Adipose tissue (tissue), 3 donors: ENCODE measurements around the gene THSD7B. TPM values are rescaled to one million over a fixed set of nuclear protein-coding genes. Genes with fewer than 3 reads are reported as not detected.
"Not testable (repeated sequence)": the region's sequence is repeated elsewhere in the genome, so short reads cannot be mapped to it uniquely, and the experiment has no call there.

Experiments
- H3K27ac ChIP-seq: one replicate; pipeline ENCODE4 v1.5.1; 2013; ENCODE audit warnings: low read depth, low read length
- WGBS, 3 donors: extraction: QIAGEN DNeasy Blood & Tissue Kit; methylation state at CpG; one replicate each; pipeline ENCODE4 v1.1.7; 2013; 5-methylcytosine and 5-hydroxymethylcytosine counted together
- polyA plus RNA-seq, 3 donors: library from polyadenylated mRNA; stranded (reverse); fragments of 200-250 nt; gene quantifications; one replicate each; pipeline ENCODE4 v1.2.3, GENCODE V29; 2013
- donor health status: healthy with polysubstance abuse.
- donor health status: Bipolar disorder and iron deficiency.
- donor health status: healthy.

THSD7B gene
- polyA plus RNA-seq, 3 donors = 0.17 to 0.79 (median 0.34) TPM

- WGBS, 3 donors = 57 to 77% (median 71%) methylated on average over 5 of the region's 5 CpGs
Observed at GRCh38 chr2:136917411-136917881, 152.1 kb downstream of the THSD7B start.

GRCh38 chr2:136919682-136920081, 154.3 kb downstream of the THSD7B start:
- WGBS, 3 donors = 94 to 96% (median 94%) methylated on average over 4 of the region's 4 CpGs
- H3K27ac ChIP-seq = no peak overlapping the region

More at GRCh38 chr2:136917411-136917881, 152.1 kb downstream of the THSD7B start:
- no peak overlapping the region for H3K27ac ChIP-seq

GRCh38 chr2:136920652-136921333, 155.4 kb downstream of the THSD7B start:
- no peak overlapping the region for H3K27ac ChIP-seq
- WGBS, 3 donors = 83 to 88% (median 84%) methylated on average over 9 of the region's 9 CpGs

DNA sequence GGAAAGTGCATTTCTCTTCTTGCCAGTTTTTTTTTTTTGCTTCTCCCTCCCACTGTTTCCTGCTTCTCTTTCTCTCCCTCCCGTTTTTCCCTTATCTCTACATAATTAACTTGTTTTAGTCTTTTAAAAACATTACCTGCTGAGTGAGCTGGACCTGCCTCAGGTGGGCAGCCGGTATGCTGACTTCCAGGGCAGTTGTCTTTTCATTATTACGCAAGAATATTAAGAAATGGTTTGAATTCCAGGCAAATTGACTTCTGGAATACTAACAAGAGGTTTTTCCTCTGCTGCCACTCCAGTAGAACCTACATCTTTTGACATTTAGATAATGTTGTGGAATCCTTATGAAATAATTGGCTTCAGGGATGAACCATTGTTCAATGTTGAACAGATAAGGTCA, 161.8 kb downstream of the THSD7B start:
- H3K27ac ChIP-seq = no peak overlapping the region
- WGBS, 3 donors = 33 to 56% (median 39%) methylated on average over 3 of the region's 3 CpGs

- 39 to 48% (median 44%) methylated on average over 2 of the region's 2 CpGs for WGBS, 3 donors
- H3K27ac ChIP-seq = no peak overlapping the region
Observed at GRCh38 chr2:136929531-136929930, 164.2 kb downstream of the THSD7B start.

DNA sequence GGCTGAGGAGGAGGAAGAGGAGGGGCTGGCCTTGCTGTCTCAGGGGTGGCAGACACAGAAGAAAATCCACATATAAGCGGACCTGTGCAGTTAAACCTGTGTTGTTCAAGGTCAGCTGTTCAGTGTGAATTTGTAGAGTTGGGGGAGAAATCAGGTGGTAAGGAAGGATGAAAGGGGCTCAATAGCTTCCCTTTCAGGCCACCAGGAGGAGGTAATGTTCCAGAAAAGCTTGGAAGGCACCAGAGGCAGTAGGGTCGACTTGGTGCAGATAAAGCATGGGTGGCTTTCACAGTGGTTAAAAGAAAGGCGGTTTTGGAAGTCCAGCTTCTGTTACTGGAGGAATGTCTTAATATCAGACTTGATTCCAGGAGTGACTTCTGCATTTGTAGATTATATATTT, 167.4 kb downstream of the THSD7B start:
- 27 to 56% (median 52%) methylated on average over 3 of the region's 3 CpGs for WGBS, 3 donors
- H3K27ac ChIP-seq = no peak overlapping the region

DNA sequence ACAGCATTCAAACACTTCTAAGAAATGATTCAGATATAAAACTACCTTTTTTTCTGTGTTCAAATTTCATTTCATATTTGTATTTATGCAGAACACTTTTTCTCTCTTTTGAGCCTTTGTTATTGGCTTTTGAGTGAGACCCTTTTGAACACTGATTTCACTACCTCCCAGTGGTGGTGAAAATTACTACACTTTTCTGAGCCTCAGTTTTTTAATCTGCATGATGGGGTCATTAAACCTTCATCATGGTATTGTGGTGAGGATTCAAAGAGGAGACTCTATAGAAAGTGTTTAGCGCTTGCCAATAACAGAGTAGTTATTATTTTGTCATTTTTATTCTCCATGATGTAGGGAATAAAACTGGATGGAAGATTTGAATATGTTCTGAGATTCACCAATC, 169.8 kb downstream of the THSD7B start:
- H3K27ac ChIP-seq = no peak overlapping the region
- WGBS, 3 donors = 89 to 97% (median 96%) methylated on average over 1 of the region's 1 CpG

- H3K27ac ChIP-seq = no peak overlapping the region
- 0 to 69% (median 0%) methylated on average over 1 of the region's 1 CpG for WGBS, 3 donors
Observed at GRCh38 chr2:136956050-136956449, 190.7 kb downstream of the THSD7B start.

- WGBS, 3 donors = 0 to 45% (median 38%) methylated on average over 1 of the region's 1 CpG
- no peak overlapping the region for H3K27ac ChIP-seq
Observed at GRCh38 chr2:136957044-136957443, 191.7 kb downstream of the THSD7B start.

DNA sequence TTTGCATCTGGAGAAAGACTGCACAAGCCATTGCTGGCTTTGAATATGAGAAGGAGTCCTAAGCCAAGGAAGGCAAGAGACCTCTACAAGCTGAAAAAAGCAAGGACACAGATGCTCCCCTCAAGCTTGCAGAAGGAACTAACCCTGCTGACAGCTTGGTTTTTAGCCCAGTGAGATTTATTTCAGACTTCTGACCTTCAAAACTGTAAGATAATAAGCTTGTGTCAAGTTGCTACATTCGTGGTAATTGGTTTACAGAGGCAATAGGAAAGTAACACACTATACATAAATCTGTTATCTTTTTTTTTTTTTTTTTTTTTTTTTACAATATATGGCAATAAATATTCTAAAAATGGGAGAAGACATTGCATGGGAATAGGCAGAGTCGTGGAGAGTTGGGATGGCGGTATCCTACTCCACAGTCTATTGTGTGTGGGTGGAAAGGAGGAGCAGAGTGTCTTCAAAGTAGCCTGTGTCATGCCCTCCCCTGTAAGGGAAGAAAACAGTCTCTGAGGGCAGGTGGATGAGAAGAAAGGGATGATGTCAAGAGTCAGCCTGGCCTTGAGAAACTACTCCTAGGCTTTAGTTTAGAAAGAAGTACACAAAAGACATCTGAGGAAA, 196.9 kb downstream of the THSD7B start:
- no peak overlapping the region for H3K27ac ChIP-seq
- WGBS, 3 donors = 46 to 71% (median 57%) methylated on average over 3 of the region's 3 CpGs

- H3K27ac ChIP-seq = no peak overlapping the region
- WGBS, 3 donors = 48 to 62% (median 58%) methylated on average over 5 of the region's 5 CpGs
Observed at GRCh38 chr2:136966485-136966884, 201.1 kb downstream of the THSD7B start.

- WGBS, 3 donors = 76 to 85% (median 80%) methylated on average over 3 of the region's 3 CpGs
- H3K27ac ChIP-seq = no peak overlapping the region
Observed at GRCh38 chr2:136980303-136980702, 215.0 kb downstream of the THSD7B start.

DNA sequence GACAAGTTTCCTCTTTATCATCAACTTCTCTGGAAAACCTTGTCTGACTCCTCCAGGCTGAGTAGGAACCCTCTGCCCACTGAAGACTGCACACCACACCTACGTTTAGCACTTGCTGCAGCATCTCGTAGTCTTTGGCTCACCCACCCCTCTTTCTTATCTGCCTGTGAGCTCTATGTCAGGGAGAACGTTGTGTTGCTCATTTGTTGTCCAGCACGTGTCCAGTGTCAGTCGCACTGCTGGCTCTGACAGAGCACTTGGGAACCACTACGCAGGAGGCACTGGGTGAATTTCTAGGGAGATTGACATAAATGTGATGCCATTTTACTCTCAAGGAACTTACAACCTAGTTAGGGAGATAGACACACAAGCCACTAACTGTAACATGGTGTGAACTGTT, 216.3 kb downstream of the THSD7B start:
- not testable (repeated sequence) for H3K27ac ChIP-seq
- 73 to 86% (median 77%) methylated on average over 6 of the region's 6 CpGs for WGBS, 3 donors

DNA sequence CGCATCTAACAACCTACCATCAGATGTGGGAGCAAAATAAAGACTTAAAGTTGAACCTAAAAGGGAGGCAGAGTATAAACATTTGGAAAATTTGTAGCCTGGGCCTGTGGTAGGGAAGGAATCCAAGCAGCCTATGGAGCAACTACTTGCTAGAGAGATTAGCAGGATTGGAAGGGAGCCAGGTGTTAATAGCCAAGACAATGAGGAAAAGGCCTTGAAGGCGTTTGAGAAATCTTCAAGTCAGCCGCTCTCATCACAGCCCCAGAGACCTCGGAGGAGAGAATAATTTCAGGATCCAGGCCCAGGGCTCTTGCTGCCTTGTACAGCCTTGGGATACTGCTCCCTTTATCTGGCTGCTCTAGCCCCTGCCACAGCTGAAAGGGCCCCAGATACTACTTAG, 219.7 kb downstream of the THSD7B start:
- whole genome bisulfite sequencing, 3 donors = 45 to 62% (median 59%) methylated on average over 4 of the region's 4 CpGs
- no peak overlapping the region for H3K27ac ChIP-seq

DNA sequence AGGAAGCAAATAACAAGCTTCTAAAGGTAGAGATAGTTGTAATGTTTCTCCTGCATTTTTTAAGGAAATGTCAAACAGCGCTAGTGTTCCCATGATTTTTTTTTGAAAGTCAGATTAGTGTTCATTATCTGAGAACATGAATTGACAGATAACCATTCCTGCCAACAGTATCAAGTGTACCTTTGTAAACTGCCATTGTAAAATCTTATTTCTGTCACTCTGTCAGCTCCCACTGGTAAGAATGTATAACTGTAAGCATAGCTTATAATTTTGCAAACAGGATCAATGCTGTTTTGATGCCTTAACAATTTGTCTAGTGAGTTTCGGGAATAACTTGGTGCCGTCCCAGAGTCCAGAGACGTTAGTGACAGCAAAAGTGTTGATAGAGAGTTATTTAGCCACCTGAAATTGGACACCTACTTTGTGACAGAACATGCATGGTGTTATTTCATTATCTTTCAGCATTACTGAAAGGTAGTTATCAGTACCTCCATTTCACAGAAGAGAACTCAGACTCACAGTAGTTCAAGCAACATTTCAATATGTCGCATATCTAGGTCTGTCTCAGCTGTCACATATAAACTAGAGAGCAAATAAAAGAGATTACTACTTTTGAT, 221.4 kb downstream of the THSD7B start:
- no peak overlapping the region for H3K27ac ChIP-seq
- 42 to 89% (median 88%) methylated on average over 5 of the region's 5 CpGs for WGBS, 3 donors

- 60 to 75% (median 68%) methylated on average over 4 of the region's 4 CpGs for WGBS, 3 donors
- H3K27ac ChIP-seq = no peak overlapping the region
Observed at GRCh38 chr2:136990316-136990715, 225.0 kb downstream of the THSD7B start.

DNA sequence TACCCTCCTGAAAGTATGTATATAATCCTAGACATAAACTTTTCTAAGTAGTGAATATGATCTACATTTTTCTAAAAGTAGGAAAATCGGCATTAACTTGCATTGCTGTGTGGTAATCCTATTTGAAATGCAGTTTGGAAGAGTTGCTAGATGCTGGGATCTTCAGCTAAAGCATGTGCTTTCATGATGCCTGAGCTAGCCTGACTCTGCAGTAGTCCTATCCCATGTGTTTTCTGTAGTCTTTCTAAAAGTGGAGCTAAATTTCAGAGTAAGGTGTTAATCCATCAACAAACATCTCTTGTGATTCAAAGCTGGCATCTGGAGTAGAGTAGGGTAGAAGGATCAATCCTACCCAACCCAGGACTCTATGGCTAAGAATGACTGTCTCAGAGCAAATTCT, 229.4 kb downstream of the THSD7B start:
- no peak overlapping the region for H3K27ac ChIP-seq
- 50 to 83% (median 81%) methylated on average over 1 of the region's 1 CpG for WGBS, 3 donors

DNA sequence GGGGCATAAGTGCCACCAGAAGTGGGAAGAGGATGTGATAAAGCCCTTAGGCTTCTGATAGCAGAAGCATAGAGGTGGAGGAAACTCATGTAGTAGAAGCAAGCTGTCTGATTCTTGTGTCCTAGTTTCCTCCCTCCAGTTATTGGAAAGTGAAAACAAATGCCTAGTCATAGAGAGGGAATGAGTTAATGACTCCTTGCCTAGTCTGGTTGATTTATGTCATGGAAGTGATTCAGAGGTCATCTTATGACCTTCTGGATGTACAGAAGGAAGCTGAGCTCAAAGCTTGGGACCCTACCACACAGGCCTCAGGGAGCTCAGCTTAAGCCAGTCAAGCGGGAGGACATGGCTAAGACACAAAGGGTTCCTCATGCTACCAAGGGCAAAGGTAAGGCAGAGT, 232.2 kb downstream of the THSD7B start:
- WGBS, 3 donors = 75 to 93% (median 85%) methylated on average over 1 of the region's 1 CpG
- no peak overlapping the region for H3K27ac ChIP-seq

- WGBS, 3 donors = 47 to 80% (median 77%) methylated on average over 2 of the region's 2 CpGs
- H3K27ac ChIP-seq = no peak overlapping the region
Observed at GRCh38 chr2:137000811-137001210, 235.5 kb downstream of the THSD7B start.

DNA sequence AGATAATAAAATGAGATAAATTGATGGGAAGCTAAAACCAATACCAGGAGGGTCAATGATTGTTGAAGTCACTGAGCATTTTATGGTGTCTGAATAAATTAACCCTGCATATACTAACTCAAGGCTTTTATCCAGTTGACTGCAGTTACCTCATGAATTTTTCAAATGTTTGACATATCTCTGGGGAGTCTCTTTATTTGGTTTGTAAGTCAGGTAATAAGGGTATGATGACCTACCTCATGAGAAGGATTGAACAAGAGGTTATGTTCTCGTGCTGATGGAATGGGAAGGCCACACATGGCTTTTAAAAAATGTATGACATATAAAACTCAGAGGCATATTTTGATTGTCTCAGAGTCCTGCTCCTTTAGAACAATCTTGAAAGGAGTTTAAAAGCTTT, 237.6 kb downstream of the THSD7B start:
- WGBS, 3 donors = 67 to 85% (median 76%) methylated on average over 1 of the region's 1 CpG
- H3K27ac ChIP-seq = no peak overlapping the region
